T1000 (cell line): ENCODE data around the gene APOC1.

Experiments
- DNase-seq: peaks from one replicate; lab custom pipeline; 2025; ENCODE audit warnings: mixed read lengths; lab: John Stamatoyannopoulos, UW

The APOC1 gene

GRCh38 chr19:44955505-44956439 is 41.4 kb downstream of the APOC1 start:
- DNase-seq, result no peak

DNA sequence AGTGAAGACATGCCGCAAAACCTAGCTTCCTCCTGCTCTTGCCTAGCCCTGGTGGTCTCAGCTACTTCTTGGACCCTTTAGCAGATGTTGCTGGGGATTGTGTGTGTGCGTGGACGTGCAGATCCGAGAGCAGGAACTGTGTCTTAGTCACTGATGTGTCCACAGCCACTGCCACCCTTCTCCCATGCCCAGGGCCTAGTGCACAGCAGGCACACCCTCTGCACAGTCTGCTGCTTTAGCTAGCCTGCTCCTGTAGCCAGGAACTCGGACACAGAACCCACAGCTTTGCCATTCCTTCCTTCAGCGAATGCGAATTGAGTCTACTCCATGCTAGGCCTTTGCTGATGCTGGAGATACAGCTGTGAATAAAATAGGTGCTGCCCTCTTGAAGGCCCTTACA is 43.1 kb downstream of the APOC1 start:
- no peak for DNase-seq

GRCh38 chr19:44958090-44958489 is 43.7 kb downstream of the APOC1 start:
- DNase-seq, result no peak

- no peak for DNase-seq
These were observed 45.3 kb downstream of the APOC1 start for GRCh38 chr19:44959691-44960090.

GRCh38 chr19:44960906-44961728 is 46.7 kb downstream of the APOC1 start:
- DNase-seq, result no peak

DNA sequence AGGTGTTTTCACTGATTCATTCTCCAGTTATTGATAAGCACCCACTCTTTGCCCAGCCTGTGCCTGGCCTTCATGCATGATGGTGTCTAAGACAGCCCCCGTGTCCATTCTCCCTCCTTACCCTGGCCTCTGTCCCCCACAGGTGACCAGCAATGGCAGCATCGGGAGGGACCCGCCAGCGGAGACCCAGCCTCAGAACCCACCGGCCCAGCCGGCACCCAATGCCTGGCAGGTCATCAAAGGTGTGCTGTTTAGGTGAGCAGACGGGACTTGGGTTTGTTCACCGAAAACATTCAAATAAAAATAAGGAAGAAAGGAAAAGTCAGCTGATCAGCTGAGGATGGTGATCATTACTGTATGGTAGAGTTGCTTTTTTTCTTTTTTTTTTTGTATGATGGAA is 47.4 kb downstream of the APOC1 start:
- no peak for DNase-seq

DNA sequence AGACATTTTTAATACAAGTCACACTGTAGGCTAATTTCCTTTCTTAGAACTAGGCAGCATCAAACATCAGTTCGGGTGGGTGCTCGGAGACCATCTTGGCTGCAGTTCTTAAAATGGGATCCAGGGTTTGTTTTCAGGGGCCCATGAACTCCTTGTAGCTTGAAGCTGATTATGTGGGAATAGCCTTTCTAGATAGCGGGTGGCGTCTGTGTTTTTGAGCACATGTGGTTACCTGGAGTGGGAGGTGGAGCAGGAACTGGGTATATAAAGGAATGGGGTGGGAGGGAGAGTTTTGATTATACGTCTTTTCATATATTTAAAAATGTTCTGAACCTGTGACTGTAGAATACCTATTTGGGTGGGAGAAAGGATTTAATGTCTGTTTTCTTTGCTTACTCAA is 53.7 kb downstream of the APOC1 start:
- no peak for DNase-seq

- no peak for DNase-seq
These were observed 54.3 kb downstream of the APOC1 start for GRCh38 chr19:44968670-44969069.
